Ovary (tissue), 9 donors: ENCODE data around the gene MGAT4C. TPM values are rescaled to one million over a fixed set of nuclear protein-coding genes. Genes with fewer than 3 reads are reported as not detected.
"Not testable (repeated sequence)": the region's sequence is repeated elsewhere in the genome, so short reads cannot be mapped to it uniquely, and the experiment has no call there.

Source experiments
- DNase-seq, 5 donors: peaks; one replicate each; pipeline ENCODE4 v3.0.0-alpha.2; 2019 to 2020
- H3K27ac ChIP-seq, 2 donors: fragments of 200-600 bp; one replicate each; pipeline versions ENCODE4 v1.5.1 to v1.8.0; 2019 to 2022
- H3K27me3 ChIP-seq: fragments of 200-600 bp; one replicate; pipeline ENCODE4 v1.8.0; 2022
- H3K36me3 ChIP-seq: fragments of 200-600 bp; sonication (generic); one replicate; pipeline ENCODE4 v1.5.1; 2019
- H3K4me1 ChIP-seq: one replicate; pipeline ENCODE4 v1.8.1; 2013; ENCODE audit warnings: mild to moderate bottlenecking, moderate library complexity; ENCODE audit not compliant: insufficient read depth
- H3K4me3 ChIP-seq: fragments of 200-600 bp; sonication (generic); one replicate; pipeline ENCODE4 v1.5.1; 2017
- H3K9me3 ChIP-seq, 2 donors: fragments of 200-600 bp in 1 of 2; sonication (generic) in 1 of 2; one replicate each; pipeline versions ENCODE4 v1.5.1 to v1.8.1; 2013 to 2019; ENCODE audit warnings: mild to moderate bottlenecking in 1 of 2, moderate library complexity in 1 of 2
- EP300 ChIP-seq: sonication (generic); formaldehyde crosslinking; IDR thresholded peaks from one replicate; pipeline ENCODE4 v1.6.1; 2017; ENCODE audit warnings: antibody characterized with exemption
- POLR2A ChIP-seq: fragments of 450-650 bp; IDR thresholded peaks from one replicate; pipeline ENCODE4 v1.6.1; 2017; ENCODE audit warnings: antibody characterized with exemption, mild to moderate bottlenecking, moderate library complexity
- WGBS, 3 donors: extraction: QIAGEN DNeasy Blood & Tissue Kit in 1 of 3; methylation state at CpG; one replicate each; pipeline versions ENCODE4 v1.1.5 to v1.1.7; 2013 to 2017; 5-methylcytosine and 5-hydroxymethylcytosine counted together
- intact Hi-C, 4 donors: fragments of 100-400 bp; cut with DNase I; formaldehyde crosslinking; loops; one replicate each; pipeline versions ENCODE4 v1.11.0 to v1.15.1; 2022 to 2023
- polyA plus RNA-seq, 2 donors: library from polyadenylated mRNA; stranded (reverse); fragments of 200-250 nt in 1 of 2; fragments of 350-450 nt in 1 of 2; fragmentation: Illumina TruSeq in 1 of 2; extraction: RNeasy Lipid Tissue Mini Kit (QIAGEN cat#74804) in 1 of 2; gene quantifications; one replicate each; pipeline ENCODE4 v1.2.3, GENCODE V29; 2013 to 2014
- total RNA-seq, 7 donors: library from RNA; depleted of rRNA in 2 of 7; stranded (reverse); fragments of >200 nt in 2 of 7; fragmentation: NEBNext Ultra II Directional in 3 of 7; extraction: Animal tissue kit (Norgen Biotek cat#: 25700) in 3 of 7; gene quantifications; one replicate each; pipeline versions ENCODE4 v1.1.0 to v1.2.4, GENCODE V29; 2016 to 2023
- TF ChIP-seq, protein P1 (sequence below), 3 donors: fragments of 450-650 bp in 2 of 3; fragments of 200-600 bp in 1 of 3; IDR thresholded peaks; one replicate each; pipeline versions ENCODE4 v1.5.1 to v1.8.0; 2016 to 2022; ENCODE audit warnings: antibody characterized with exemption in 3 of 3, mild to moderate bottlenecking in 1 of 3
- donor health status: DM: no; HTN: no; CAD: no; lungs with moderate emphysema.
- donor health status: DM: no; HTN: no; CAD: no.
- donor health status: Bipolar disorder and iron deficiency.
- donor health status: DM: yes; HTN: yes; CAD: no.
- donor health status: DM: no; HTN: no; CAD: no.
- donor health status: DM: yes; HTN: yes; CAD: no.

Gene MGAT4C
- total and polyA plus RNA-seq, 9 donors: under 0.01 to 0.32 (median 0.05) TPM; not detected in 2

DNA sequence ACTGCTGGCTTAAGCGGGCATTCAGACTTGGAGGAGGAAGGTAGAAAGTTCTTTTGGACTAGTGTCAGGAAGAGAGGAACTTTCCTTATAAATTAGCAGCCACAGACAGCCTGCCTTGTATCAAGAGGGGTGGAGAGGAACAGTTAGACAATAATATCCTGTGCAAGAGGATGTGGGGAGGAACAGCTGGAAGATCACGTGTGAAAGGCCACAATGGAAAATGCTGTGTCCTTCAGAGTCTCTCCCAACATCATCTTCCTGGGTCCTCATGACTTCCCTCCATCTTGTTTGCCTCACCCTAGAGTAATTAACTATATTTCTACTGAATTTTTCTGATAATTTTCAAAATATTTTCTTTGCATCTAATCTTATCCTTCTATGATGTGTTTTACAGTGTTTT lies 117.4 kb downstream of the MGAT4C start:
- DNase-seq: no peak
- Histone ChIP-seq H3K4me1 (no peaks in the 10 kb centered on the region), H3K4me3 (no peak overlapping the region), H3K27ac (no peak overlapping the region), H3K9me3 (no peaks in the 10 kb centered on the region), H3K27me3 (no peaks in the 10 kb centered on the region), H3K36me3 (no peaks in the 10 kb centered on the region)
- TF ChIP-seq, protein P1, sequence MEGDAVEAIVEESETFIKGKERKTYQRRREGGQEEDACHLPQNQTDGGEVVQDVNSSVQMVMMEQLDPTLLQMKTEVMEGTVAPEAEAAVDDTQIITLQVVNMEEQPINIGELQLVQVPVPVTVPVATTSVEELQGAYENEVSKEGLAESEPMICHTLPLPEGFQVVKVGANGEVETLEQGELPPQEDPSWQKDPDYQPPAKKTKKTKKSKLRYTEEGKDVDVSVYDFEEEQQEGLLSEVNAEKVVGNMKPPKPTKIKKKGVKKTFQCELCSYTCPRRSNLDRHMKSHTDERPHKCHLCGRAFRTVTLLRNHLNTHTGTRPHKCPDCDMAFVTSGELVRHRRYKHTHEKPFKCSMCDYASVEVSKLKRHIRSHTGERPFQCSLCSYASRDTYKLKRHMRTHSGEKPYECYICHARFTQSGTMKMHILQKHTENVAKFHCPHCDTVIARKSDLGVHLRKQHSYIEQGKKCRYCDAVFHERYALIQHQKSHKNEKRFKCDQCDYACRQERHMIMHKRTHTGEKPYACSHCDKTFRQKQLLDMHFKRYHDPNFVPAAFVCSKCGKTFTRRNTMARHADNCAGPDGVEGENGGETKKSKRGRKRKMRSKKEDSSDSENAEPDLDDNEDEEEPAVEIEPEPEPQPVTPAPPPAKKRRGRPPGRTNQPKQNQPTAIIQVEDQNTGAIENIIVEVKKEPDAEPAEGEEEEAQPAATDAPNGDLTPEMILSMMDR (IDR thresholded peaks at IDR 0.05): no peak
- TF ChIP-seq EP300: no peak
- no peak for TF ChIP-seq POLR2A
- WGBS, 3 donors: 48 to 62% (median 58%) methylated on average over 2 of the region's 2 CpGs
- intact Hi-C loops: no loop called here

DNA sequence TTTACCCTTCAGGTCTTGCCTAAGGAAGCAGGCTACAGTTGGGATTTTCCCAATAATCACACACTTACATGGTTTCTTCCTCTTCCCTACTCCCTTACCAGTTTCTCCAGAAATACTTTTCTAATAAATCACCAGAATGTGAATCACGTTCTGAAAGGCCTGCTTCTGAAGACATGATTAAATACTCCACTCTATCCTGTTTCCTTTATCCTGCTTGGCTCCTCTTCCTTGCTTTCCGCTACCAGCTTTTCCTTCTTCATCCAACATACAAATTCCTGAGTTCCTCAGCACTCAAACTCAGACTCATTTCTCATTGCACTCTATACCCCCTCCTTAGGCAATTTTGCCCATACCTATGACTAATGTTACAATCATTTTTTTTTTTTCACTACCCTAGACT lies 118.3 kb downstream of the MGAT4C start:
- intact Hi-C loops: no loop called here
- H3K27me3 ChIP-seq: no peaks in the 10 kb centered on the region
- TF ChIP-seq, protein P1 (IDR thresholded peaks at IDR 0.05): no peak
- TF ChIP-seq POLR2A (no peak), EP300 (no peak)
- H3K4me3 ChIP-seq: no peak overlapping the region
- DNase-seq: no peak
- H3K9me3 ChIP-seq: no peaks in the 10 kb centered on the region
- 41 to 49% (median 49%) methylated on average over 2 of the region's 2 CpGs for WGBS, 3 donors
- H3K27ac ChIP-seq: no peak overlapping the region
- no peaks in the 10 kb centered on the region for H3K36me3 ChIP-seq
- H3K4me1 ChIP-seq: no peaks in the 10 kb centered on the region

DNA sequence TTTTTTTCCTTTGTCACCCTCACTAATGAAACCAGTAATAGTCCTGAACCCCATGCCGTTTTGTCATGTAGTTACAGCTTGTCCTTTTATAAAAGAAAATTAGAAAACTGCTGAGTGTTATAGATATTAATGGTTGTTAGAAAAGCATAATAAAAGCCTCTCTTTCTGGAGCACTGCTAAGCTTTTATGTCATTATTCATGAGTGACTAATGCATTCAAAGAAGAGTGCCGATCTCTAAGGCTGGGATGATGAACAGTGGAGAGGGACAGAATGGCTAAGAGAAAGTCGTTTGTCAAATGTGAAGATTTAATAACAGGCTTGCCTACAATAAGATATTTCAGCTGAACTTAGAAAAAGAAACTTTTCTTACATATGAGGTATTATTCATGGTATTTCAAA lies 121.6 kb downstream of the MGAT4C start:
- no peaks in the 10 kb centered on the region for H3K27me3 ChIP-seq
- 62 to 66% (median 63%) methylated on average over 3 of the region's 3 CpGs for WGBS, 3 donors
- TF ChIP-seq POLR2A (no peak), EP300 (no peak)
- TF ChIP-seq, protein P1 (IDR thresholded peaks at IDR 0.05): no peak
- no peak overlapping the region for H3K27ac ChIP-seq
- no peak overlapping the region for H3K4me3 ChIP-seq
- H3K4me1 ChIP-seq: no peaks in the 10 kb centered on the region
- H3K9me3 ChIP-seq: no peaks in the 10 kb centered on the region
- DNase-seq: no peak
- intact Hi-C loops: no loop called here
- no peaks in the 10 kb centered on the region for H3K36me3 ChIP-seq

DNA sequence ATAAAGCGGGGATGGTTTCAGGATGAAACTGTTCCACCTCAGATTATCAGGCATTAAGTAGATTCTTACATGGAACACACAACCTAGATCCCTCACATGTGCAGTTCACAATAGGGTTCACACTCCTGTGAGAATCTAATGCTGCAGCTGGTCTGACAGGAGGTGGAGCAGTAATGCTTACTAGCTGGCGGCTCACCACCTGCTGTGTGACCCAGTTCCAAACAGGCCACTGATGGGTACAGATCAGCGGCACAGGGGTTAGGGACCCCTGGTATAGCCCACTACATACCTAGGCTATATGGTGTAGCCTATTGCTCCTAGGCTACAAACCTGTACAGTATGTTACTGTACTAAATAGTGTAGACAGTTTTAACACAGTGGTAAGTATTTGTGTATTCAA lies 129.3 kb downstream of the MGAT4C start:
- H3K27me3 ChIP-seq, H3K4me1 ChIP-seq, H3K36me3 ChIP-seq, intact Hi-C loops, H3K4me3 ChIP-seq, H3K27ac ChIP-seq, DNase-seq, H3K9me3 ChIP-seq: not testable (repeated sequence)
- 92 to 94% (median 94%) methylated on average over 3 of the region's 3 CpGs for WGBS, 3 donors

DNA sequence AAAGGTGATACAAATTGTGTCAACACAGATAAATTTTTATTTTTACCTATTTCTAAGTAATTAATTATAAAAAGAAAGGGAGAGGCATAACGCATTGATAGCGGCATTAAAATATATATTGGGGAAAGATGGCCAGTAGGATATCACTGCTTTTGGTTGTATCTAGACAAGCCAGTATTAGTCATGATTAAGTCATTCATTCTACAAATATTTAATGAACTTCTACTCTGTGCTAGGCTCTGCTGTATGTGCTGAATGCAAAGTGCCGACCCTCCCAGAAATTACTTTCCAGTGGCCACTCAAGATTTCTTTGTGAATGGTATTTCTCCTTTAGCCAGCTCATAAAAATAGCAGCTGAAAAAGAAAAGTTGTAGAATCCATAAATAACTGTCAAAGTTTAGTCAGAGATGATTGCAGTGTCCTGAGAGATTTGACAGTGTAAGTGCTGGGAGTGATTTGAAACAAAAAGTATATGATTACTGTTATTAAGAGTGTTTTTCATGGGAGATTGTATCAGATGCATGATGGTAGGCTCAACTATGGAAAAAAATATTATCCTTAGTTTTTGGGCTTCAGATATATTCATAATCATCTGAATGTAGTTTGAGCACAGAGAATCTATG lies 133.2 kb downstream of the MGAT4C start:
- H3K27me3 ChIP-seq: no peaks in the 10 kb centered on the region
- H3K4me1 ChIP-seq: no peaks in the 10 kb centered on the region
- no peak overlapping the region for H3K27ac ChIP-seq
- no peaks in the 10 kb centered on the region for H3K36me3 ChIP-seq
- WGBS, 3 donors: 56 to 80% (median 72%) methylated on average over 3 of the region's 3 CpGs
- intact Hi-C loops: no loop called here
- H3K4me3 ChIP-seq: no peak overlapping the region
- no peaks in the 10 kb centered on the region for H3K9me3 ChIP-seq
- TF ChIP-seq, protein P1 (IDR thresholded peaks at IDR 0.05): no peak
- TF ChIP-seq EP300 (no peak), POLR2A (no peak)
- DNase-seq: no peak
